Left lung (tissue), 10 donors: Measurements from ENCODE around the gene BRI3. TPM values are rescaled to one million over a fixed set of nuclear protein-coding genes. Genes with fewer than 3 reads are reported as not detected.

Source experiments
- ATAC-seq: fragments of 200-7000 bp; cut with Tn5 transposase; one replicate; pipeline ENCODE4 v1.9.1; 2020; ENCODE audit warnings: moderate library complexity
- DNase-seq, 4 donors: peaks; one replicate each; pipeline ENCODE4 v3.0.0-alpha.2; 2013 to 2020
- H3K27ac ChIP-seq, 2 donors: fragments of 200-600 bp; sonication (generic) in 1 of 2; one replicate each; pipeline versions ENCODE4 v1.5.0 to v1.8.0; 2020 to 2021
- H3K27me3 ChIP-seq, 2 donors: fragments of 200-600 bp; sonication (generic) in 1 of 2; one replicate each; pipeline versions ENCODE4 v1.5.0 to v1.8.0; 2020 to 2021
- H3K36me3 ChIP-seq, 2 donors: fragments of 200-600 bp; sonication (generic) in 1 of 2; one replicate each; pipeline versions ENCODE4 v1.5.0 to v1.8.0; 2020 to 2021
- H3K4me1 ChIP-seq, 2 donors: fragments of 200-600 bp; one replicate each; pipeline ENCODE4 v1.8.0; 2021
- H3K4me3 ChIP-seq, 2 donors: fragments of 200-600 bp; sonication (generic) in 1 of 2; one replicate each; pipeline versions ENCODE4 v1.5.0 to v1.8.0; 2020 to 2021; ENCODE audit warnings: mild to moderate bottlenecking in 1 of 2
- H3K9me3 ChIP-seq, 2 donors: fragments of 200-600 bp; sonication (generic) in 1 of 2; one replicate each; pipeline versions ENCODE4 v1.5.0 to v1.8.0; 2020 to 2021
- CTCF ChIP-seq, 2 donors: fragments of 200-600 bp; sonication (generic) in 1 of 2; IDR thresholded peaks; one replicate each; pipeline versions ENCODE4 v1.5.0 to v1.8.0; 2021; ENCODE audit warnings: antibody characterized with exemption in 2 of 2
- intact Hi-C, 2 donors: fragments of 100-400 bp; cut with DNase I; formaldehyde crosslinking; loops; one replicate each; pipeline versions ENCODE4 v1.11.2 to v1.14.2; 2022
- polyA plus RNA-seq, 6 donors: library from polyadenylated mRNA; unstranded; fragments of 120-200 nt; gene quantifications; one replicate each; pipeline ENCODE4 v1.2.1, GENCODE V29; 2013; ENCODE audit not compliant: insufficient read length in 6 of 6
- total RNA-seq, 2 donors: library from RNA; stranded (reverse); fragmentation: NEBNext Ultra II Directional; extraction: Animal tissue kit (Norgen Biotek cat#: 25700); gene quantifications; one replicate each; pipeline ENCODE4 v1.2.1, GENCODE V29; 2021
- donor health status: DM: no; HTN: yes; CAD: no.
- donor health status: DM: no; HTN: no; CAD: no.

Gene BRI3
- total and polyA plus RNA-seq, 8 donors = 86.1 to 505 (median 106) TPM

- H3K36me3 ChIP-seq = peaks cover 0 to 71% of the 10 kb centered on the region in 2 donors
- ATAC-seq = no peak
- intact Hi-C loops = no loop called here
These were observed 21.8 kb downstream of the BRI3 start for GRCh38 chr7:98303176-98303865.

GRCh38 chr7:98303906-98304305 lies 22.4 kb downstream of the BRI3 start:
- Histone ChIP-seq H3K4me3 (no peak overlapping the region), H3K36me3 (peaks cover 0 to 77% of the 10 kb centered on the region in 2 donors), H3K9me3 (no peaks in the 10 kb centered on the region), H3K27ac (no peak overlapping the region), H3K4me1 (no peaks in the 10 kb centered on the region), H3K27me3 (no peaks in the 10 kb centered on the region)
- no peak for ATAC-seq
- intact Hi-C loops = no loop called here
- no peak for TF ChIP-seq CTCF (IDR thresholded peaks at IDR 0.05)
- DNase-seq = no peak

More at GRCh38 chr7:98303176-98303865, 21.8 kb downstream of the BRI3 start:
- Histone ChIP-seq H3K27me3 (no peaks in the 10 kb centered on the region), H3K27ac (no peak overlapping the region), H3K9me3 (no peaks in the 10 kb centered on the region), H3K4me3 (no peak overlapping the region), H3K4me1 (no peaks in the 10 kb centered on the region)
- no peak for DNase-seq
- no peak for TF ChIP-seq CTCF (IDR thresholded peaks at IDR 0.05)

- Histone ChIP-seq H3K4me1 (no peaks in the 10 kb centered on the region), H3K27me3 (no peaks in the 10 kb centered on the region), H3K27ac (no peak overlapping the region), H3K4me3 (no peak overlapping the region), H3K9me3 (no peaks in the 10 kb centered on the region), H3K36me3 (peaks cover 0 to 83% of the 10 kb centered on the region in 2 donors)
- intact Hi-C loops = no loop called here
- TF ChIP-seq CTCF (IDR thresholded peaks at IDR 0.05) = no peak
- no peak for ATAC-seq
- DNase-seq = peak in 1 of 4 donors; percentile 62
These were observed 24.6 kb downstream of the BRI3 start for GRCh38 chr7:98305951-98306535.

- Histone ChIP-seq H3K36me3 (peaks cover 0 to 75% of the 10 kb centered on the region in 2 donors), H3K4me1 (no peaks in the 10 kb centered on the region), H3K27ac (no peak overlapping the region), H3K9me3 (no peaks in the 10 kb centered on the region), H3K4me3 (no peak overlapping the region), H3K27me3 (no peaks in the 10 kb centered on the region)
- TF ChIP-seq CTCF (IDR thresholded peaks at IDR 0.05) = no peak
- ATAC-seq (no peak), DNase-seq (peak in 1 of 4 donors; percentile 62)
- intact Hi-C loops = loop anchor here in 1 of 2 donors (1.0 kb wide), 1 partner anchor 21 kb away; no protein-coding TSS in a partner anchor
These were observed 26.5 kb downstream of the BRI3 start for GRCh38 chr7:98307971-98308466.

GRCh38 chr7:98309566-98309965 lies 28.1 kb downstream of the BRI3 start:
- intact Hi-C loops = no loop called here
- TF ChIP-seq CTCF (IDR thresholded peaks at IDR 0.05) = no peak
- DNase-seq (peak in 1 of 4 donors; percentile 46), ATAC-seq (no peak)
- H3K27me3 ChIP-seq = no peaks in the 10 kb centered on the region
- no peak overlapping the region for H3K27ac ChIP-seq
- H3K4me3 ChIP-seq = no peak overlapping the region
- no peaks in the 10 kb centered on the region for H3K4me1 ChIP-seq
- peaks cover 0 to 69% of the 10 kb centered on the region in 2 donors for H3K36me3 ChIP-seq
- no peaks in the 10 kb centered on the region for H3K9me3 ChIP-seq
